Measurements from ENCODE around the gene PAQR6.

GRCh38 chr1:156246781-156247459 lies 936 bp downstream of the PAQR6 start:
- TF ChIP-seq, protein P1, sequence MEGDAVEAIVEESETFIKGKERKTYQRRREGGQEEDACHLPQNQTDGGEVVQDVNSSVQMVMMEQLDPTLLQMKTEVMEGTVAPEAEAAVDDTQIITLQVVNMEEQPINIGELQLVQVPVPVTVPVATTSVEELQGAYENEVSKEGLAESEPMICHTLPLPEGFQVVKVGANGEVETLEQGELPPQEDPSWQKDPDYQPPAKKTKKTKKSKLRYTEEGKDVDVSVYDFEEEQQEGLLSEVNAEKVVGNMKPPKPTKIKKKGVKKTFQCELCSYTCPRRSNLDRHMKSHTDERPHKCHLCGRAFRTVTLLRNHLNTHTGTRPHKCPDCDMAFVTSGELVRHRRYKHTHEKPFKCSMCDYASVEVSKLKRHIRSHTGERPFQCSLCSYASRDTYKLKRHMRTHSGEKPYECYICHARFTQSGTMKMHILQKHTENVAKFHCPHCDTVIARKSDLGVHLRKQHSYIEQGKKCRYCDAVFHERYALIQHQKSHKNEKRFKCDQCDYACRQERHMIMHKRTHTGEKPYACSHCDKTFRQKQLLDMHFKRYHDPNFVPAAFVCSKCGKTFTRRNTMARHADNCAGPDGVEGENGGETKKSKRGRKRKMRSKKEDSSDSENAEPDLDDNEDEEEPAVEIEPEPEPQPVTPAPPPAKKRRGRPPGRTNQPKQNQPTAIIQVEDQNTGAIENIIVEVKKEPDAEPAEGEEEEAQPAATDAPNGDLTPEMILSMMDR (IDR thresholded peaks at IDR 0.05) = no peak
- TF ChIP-seq POLR2A (IDR thresholded peaks at IDR 0.05) = no peak

Data from lower leg skin (tissue), 3 donors.